C1 segment of cervical spinal cord (tissue), 14 donors: ENCODE measurements around the gene MAN1A1.
A peak's percentile ranks its signal among the peaks of the same experiment; 100 is the strongest.

Experiments used
- DNase-seq, 14 donors: peaks; one replicate each; lab custom pipeline; 2025; lab: John Stamatoyannopoulos, UW

The MAN1A1 gene

DNA sequence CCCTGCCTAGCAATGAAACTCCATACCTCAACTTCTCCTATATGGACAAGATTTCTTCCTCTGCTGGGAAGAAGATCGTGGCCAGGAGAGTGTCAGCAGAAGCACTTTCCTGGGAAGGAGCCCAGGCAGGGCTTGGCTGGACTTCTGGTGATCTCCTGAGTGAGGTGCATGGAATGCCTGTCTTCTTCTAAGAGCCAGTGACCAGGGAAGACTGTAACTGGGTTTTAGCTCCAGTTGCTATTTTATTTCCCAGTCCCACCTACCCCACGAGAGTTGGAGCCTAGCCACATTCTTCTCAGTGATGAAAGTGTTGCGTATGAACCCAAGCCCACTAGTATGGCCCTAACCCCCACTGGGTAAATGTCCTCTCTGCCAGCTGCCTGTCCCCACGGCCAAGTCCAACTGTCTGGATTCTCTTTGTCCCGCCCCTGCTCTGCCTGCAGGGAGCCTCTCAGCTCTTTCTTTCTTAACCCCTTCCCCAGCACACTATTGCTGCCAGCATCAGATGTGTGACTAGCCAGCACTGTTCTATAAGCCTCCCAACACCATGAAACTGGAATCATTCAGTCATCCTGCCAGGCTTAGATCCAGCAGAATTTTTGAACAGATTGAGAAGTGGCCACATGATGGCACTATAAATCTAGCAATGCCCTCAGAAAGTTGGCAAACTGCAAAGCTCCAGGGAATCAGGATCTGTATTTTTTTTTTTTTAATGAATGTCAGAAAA is 201.3 kb downstream of the MAN1A1 start:
- DNase-seq: peak in 9 of 14 donors; percentile 7 to 44 (median 36)

DNA sequence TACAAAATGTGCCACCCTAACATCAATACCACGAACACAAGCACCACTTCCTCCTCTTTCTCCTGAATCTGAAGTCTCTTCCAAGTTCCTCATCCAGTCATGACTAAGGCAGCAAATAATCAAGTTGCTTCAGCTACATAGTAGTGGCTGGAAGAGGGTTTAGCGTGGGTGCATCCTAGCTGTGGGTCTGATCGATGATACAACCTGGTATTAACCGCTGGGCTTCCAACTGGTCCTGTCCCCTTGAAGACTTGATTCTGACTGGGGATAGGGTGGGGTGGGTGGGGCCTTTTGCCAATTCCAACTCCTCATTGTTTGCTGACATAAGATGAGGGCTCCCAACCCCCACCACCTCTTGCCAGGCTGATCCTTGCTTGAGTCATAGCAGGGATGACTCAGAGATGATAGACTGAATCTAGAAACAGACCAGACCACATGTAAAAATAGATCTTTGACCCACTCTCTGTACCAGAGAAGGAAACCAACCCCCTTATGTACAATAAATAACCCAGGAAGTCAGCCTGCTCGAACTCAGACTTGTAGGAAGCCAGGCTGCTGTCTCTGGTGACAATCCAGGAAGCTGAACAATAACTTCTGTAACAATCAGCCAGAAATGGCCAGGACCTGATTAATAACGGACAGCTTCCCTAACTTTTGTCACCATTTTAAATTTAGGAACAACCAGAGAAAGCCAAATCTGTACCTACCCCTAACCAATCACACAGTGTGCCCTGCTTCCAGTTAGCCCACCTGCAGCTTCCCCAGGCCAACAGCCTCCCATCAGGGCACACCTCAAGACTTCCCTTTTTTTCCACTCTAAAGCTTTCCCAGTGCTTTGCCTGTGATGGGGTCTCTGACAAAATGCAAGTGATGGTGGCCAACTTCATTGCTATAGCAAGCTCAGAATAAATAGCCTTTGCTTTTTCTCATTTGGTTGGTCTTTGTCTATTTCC is 202.2 kb downstream of the MAN1A1 start:
- peak in 2 of 14 donors; percentile 20 to 32 for DNase-seq

DNA sequence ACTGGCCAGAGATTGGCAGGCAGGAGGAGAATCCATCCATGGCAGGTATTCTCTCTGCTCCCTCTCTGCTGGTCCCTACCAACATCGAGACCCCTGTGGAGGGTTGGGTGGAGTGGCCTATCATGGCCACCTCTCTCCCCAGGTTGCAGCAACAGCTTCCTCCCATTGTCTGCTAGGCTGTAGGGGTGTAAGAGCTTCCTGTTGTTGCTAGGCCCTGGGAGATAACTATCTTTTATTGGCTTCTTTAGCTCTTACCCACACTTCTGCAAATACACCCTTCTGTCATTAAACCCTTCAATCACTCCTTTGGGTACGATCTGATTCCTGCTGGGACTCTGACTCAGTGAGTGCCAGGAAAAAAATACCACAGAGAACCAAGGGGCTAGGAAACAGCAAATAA is 204.4 kb downstream of the MAN1A1 start:
- no peak for DNase-seq

GRCh38 chr6:119142637-119143036 is 206.9 kb downstream of the MAN1A1 start:
- DNase-seq: no peak

DNA sequence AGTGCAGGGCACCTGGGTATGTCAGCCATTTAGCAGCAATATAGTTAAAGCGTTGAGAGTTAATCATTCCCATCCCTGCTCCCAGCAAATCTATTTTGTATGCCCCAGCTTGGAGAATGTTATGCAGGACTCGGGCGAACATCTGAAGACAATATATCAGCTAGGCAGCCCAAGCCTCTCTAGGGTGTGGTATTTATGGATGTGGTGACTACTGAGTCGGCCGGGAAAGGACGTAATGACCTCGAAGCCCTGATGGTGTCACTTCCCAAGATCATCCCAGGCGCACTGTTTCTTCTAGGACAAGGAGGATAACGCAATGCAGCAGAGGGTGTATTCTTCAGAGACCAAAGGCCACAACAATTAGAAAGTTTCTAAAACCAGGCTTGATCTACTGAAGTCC is 207.5 kb downstream of the MAN1A1 start:
- no peak for DNase-seq

DNA sequence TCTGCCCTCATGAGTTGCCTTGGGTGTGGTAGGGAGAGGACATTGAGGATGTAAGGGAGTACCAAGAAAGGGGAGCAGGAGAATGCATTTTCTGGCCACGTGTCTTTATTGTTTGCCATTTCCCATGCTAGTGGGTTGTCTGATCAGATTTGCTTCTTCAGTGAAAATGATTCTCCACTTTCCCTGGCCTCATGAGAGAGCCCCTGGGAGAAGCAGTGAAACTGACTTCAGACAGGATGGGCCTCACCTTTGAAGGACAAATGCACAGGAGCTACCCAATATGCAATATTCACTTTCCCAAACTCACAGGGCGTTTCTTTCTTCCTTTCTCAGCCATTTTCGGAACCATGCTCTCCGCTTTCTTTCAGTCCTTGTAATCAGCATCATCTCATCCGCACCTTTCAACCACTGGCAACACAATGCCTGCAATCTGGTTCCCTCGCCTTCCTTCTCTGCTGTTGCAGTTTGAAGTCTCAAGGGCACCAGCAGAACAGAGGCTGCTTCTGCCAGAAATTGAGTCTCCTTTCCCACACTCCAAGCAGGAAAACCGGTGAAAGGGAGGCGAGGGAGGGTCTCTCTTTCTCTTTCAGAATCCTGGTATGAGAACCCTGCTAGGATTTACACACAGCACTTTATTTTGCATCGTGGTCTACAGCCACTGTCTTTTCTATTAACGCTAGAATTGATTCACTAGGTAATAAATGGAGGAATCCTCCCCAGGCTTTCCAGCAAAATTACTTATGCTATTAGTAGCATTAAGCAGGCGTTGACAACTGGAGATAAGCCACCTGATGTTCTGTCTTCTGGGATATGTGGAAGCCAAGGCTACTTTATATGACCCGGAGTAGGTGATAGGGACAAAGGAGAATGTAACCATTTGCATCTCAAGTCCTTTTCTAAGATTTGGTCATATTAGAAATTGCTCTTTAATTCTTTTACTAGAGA is 209.1 kb downstream of the MAN1A1 start:
- no peak for DNase-seq

DNA sequence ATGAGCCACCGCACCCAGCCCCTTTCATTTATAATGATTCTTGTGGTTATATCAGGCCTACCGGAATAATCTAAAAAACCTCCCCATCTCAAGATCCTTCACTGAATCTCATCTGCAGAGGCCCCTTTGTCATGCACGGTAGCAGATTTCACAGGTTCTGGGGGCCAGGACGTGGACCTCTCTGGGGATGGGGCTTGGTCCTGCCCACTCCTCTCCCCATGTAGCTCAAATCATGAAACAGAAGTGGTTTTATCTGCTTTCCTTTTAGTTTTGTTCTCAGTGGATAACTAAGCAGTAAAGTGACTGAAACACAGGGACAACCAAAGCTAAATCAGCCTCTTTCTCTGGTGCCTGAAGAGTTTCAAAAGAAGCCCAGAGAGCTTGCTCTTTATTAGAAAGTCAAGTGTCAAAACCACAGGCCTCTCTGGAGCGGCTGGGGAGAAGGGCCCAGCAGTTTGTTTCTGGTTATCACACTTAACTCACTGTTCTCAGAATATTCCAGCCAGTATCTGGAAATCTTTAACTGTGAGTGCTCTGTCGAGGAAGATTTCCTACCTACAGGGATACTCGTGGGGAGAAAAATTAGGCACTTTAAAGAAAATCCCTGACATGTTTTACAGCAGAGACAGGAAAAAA is 210.5 kb downstream of the MAN1A1 start:
- no peak for DNase-seq

- DNase-seq: no peak
These were observed 212.1 kb downstream of the MAN1A1 start for GRCh38 chr6:119137194-119138072.

DNA sequence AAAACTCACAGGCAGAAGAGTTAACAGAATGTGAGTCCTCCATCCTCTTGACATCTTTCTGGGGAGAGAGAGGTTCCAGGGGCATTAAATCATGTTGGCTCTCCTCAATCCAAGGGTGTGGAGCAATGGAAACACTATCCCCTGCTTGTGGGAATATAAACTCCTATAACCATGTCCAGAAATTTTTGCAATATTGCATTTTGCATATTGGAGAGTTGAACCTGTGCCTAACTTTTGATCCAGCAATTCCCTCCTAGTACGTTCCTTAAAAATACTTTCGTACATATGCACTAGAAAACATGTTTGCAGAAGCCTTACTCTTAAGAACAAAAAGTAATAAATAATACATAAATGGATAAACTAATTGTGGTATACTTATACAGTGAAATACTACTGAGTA is 214.8 kb downstream of the MAN1A1 start:
- DNase-seq: no peak

GRCh38 chr6:119133400-119133799 is 216.2 kb downstream of the MAN1A1 start:
- no peak for DNase-seq

DNA sequence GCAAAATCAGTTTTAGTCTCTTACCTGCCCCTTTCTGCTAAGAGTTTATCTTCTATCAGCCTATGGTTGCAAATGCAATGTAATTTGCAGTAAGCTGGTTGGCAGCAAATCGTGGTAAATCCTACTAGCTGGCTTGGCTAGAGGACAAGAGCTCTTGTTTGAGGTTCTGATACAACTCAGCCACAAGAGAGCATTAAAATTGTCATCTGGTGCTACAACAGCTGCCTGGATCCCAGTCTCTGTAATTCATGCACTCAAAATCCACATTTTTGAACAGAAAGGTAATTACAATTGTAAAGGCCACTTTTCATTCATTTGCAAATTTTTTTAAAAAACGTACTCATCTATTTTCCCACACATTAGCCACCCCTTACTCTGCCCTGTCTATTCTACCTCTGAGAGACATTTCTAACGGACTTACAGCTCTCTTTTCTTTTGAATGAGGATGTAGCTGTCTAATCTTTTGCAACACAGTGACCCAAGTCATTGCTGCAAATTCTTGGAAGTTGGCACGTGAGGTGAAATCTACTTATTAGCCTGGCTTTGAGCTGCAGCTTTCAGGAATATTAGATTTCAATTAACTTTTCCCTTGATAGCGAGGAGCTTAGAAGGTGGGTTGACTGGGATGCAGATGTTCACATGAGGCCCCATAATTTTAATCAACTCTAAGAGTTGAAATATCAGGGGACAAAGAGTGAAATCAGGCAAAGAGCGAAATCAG is 217.1 kb downstream of the MAN1A1 start:
- no peak for DNase-seq

DNA sequence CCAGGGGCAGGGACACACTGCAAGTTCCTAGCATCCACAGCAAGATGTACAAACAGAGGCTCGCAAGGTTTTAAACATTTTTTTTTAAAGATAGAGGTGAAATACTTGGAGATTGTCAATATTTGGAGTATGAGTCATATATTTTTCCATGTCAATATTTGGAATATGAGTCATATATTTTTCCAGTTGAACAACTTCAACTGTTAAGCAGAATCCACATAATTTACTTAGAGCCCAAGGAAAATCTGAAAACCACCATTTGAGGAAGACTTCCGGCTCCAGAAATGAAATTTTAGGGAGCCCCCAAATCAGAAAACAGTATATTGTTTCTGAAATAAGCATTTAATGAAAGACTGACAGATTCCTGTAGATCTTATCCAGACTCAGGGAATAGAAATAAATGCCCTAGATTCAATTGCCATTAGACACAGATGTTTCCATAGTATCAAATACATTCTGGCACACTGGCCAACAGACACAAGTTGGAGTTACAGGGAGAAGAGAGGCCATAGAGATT is 219.5 kb downstream of the MAN1A1 start:
- no peak for DNase-seq

- DNase-seq: peak in 1 of 14 donors; percentile 2
These were observed 220.2 kb downstream of the MAN1A1 start for GRCh38 chr6:119129148-119129967.

- no peak for DNase-seq
These were observed 221.2 kb downstream of the MAN1A1 start for GRCh38 chr6:119128252-119128912.

- DNase-seq: no peak
These were observed 221.9 kb downstream of the MAN1A1 start for GRCh38 chr6:119127627-119128026.
